AG04449 (cell line): ENCODE measurements around the gene HSPH1.

Experiments used
- CTCF ChIA-PET: fragments of 350-600 bp; formaldehyde crosslinking; extraction: SDS; loops from one replicate; lab custom pipeline; 2021; ENCODE audit warnings: antibody characterized with exemption; lab: Yijun Ruan, JAX
- POLR2A ChIA-PET: fragments of 400-600, 350-600 bp; formaldehyde crosslinking; extraction: SDS; loops from one replicate; lab custom pipeline; 2020; ENCODE audit warnings: antibody characterized with exemption, inconsistent platforms; lab: Yijun Ruan, JAX
- DNase-seq: peaks from one replicate; pipeline ENCODE4 v3.0.0-alpha.2; 2010; ENCODE audit warnings: low read depth, low spot score
- H3K4me3 ChIP-seq: 2 replicates; pipeline ENCODE4 v1.5.1; 2011; ENCODE audit warnings: low read depth, mild to moderate bottlenecking, control low read depth, low read length
- CTCF ChIP-seq: IDR thresholded peaks from one replicate; pipeline ENCODE4 v1.5.1; 2011; ENCODE audit warnings: mild to moderate bottlenecking, moderate library complexity, low read length, control low read depth, inconsistent platforms; ENCODE audit not compliant: insufficient read depth; ENCODE audit errors: missing control alignments

The HSPH1 gene

GRCh38 chr13:31166591-31166990, 4.9 kb upstream of the HSPH1 start:
- no peak for DNase-seq
- POLR2A ChIA-PET: no interaction called here
- no peak overlapping the region for H3K4me3 ChIP-seq
- TF ChIP-seq CTCF: no peak
- CTCF ChIA-PET: no interaction called here

GRCh38 chr13:31162151-31163008, 676 bp upstream of the HSPH1 start:
- ChIA-PET POLR2A (no interaction called here), CTCF (no interaction called here)
- H3K4me3 ChIP-seq: peak overlapping the region; percentile 96
- TF ChIP-seq CTCF: no peak
- peak; percentile 89 for DNase-seq

- TF ChIP-seq CTCF: no peak
- ChIA-PET POLR2A (interaction anchor here (1.2 kb wide), 1 partner anchor 115 kb away, joined by 3 read pairs; no protein-coding TSS in a partner anchor), CTCF (interaction anchor here (0.9 to 1.7 kb wide), 6 partner anchors 11 to 296 kb away, joined by 3 to 5 read pairs (median 4); no protein-coding TSS in a partner anchor)
- DNase-seq: no peak
- peak overlapping the region; percentile 96 for H3K4me3 ChIP-seq
Observed at GRCh38 chr13:31160857-31161556, 697 bp downstream of the HSPH1 start.

- DNase-seq: no peak
- peak overlapping the region; percentile 96; the same call in 1 of the 2 replicates for H3K4me3 ChIP-seq
- no peak for TF ChIP-seq CTCF
- CTCF ChIA-PET: interaction anchor here (0.8 to 1.7 kb wide), 5 partner anchors 22 to 265 kb away, joined by 3 to 4 read pairs (median 3); no protein-coding TSS in a partner anchor
- POLR2A ChIA-PET: no interaction called here
Observed at GRCh38 chr13:31159306-31159705, 2.4 kb downstream of the HSPH1 start.

GRCh38 chr13:31154939-31155338, 6.8 kb downstream of the HSPH1 start:
- ChIA-PET POLR2A (no interaction called here), CTCF (no interaction called here)
- DNase-seq: no peak
- H3K4me3 ChIP-seq: no peak overlapping the region
- TF ChIP-seq CTCF: no peak

- no peak overlapping the region for H3K4me3 ChIP-seq
- no peak for TF ChIP-seq CTCF
- ChIA-PET POLR2A (no interaction called here), CTCF (no interaction called here)
- DNase-seq: no peak
Observed at GRCh38 chr13:31151837-31152236, 9.9 kb downstream of the HSPH1 start.
